CD4-positive, alpha-beta T cell treated with Interleukin-21 for 1 hour (primary cell): Measurements from ENCODE around the gene ABTB1.
"Not testable (repeated sequence)": the region's sequence is repeated elsewhere in the genome, so short reads cannot be mapped to it uniquely, and the experiment has no call there.

Experiments
- DNase-seq: peaks from one replicate; pipeline ENCODE4 v3.0.0-alpha.2; 2020

The ABTB1 gene

DNA sequence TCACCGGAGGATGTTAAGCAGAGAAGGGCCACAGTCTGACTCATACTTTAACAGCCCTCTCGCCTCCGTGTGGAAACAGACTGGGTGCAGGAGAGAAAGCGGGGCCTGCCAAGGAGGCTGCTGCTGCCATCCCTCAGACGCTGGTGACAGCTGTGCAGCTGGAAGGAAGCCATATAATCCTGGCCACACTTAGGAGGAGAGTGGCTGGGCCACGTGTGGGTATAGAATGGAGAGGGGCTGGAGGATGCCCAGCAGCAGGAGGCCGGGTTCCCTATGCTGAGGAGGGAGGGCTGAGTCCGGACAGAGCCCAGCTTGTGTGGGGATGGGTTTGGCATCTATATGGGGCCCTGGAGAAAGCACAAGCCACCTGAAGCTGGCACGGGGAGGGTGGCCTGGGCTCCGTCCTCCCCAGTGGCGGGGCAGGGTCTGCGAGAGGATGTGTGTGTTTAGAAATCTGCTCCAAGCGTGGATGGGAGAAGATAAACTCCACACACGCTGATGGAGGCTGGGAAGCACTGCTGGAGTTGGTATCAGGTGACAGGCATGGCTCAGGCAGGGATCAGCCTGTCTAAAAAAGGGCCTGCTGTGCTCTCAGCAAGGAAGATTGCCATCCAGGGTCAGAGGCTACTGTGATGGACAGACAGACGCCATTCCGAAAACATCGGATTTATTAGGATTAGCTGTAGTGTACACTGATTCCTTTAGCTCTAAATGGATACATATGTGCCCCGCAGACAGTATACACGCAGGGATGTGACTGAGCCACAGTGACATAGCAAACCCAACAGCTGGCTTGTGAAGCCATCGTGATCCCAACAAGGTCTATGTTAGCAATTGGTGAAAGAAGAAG is 15.9 kb downstream of the ABTB1 start:
- DNase-seq, result no peak

DNA sequence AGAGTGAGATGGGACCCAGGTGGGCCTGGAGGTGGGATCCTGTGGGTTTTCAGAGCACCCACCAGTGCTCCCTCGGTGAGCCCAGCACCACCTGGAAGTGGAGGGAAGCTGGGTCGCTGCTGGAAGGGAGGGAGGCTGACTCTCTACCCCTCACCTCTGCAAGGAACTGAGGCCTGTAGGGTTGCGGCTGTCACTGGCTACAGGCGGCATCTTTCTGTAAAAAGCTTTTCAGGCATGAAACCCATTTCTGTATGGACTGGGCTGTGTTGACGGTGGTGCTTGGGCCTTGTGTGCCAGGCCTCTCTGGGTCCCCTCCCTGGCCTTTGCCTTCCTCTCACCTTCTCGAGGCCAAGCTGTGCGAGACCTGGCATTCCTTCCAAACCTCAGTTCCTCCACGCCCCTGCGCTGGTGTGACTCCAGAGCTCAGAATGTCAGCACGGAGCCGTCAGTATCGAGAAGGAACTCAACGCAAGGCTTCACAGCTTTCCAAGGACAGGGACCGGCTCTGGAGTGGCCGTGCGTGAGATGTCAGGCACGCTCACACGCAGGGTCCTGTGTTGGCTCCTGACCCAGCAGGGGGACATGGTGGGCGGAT is 16.6 kb downstream of the ABTB1 start:
- no peak for DNase-seq

DNA sequence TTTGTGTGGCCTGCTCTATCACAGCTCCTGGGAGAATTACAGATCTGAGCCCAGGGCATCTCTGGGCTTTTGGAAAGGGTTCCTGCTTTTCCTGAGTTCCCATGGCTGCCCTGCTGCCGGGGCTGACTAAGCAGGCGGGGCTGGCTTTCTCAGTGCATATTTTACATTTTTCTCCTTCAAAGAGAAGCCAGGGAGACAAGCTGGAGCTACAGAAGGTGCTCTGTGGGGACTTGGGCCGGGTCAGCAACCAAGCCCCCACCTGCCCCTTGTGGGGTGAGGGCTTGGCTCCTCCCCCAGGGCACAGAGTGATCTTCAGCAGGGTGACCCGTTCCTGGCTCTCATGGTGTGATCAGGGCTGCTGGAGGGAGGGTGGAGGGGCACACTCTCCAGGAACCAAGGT is 17.4 kb downstream of the ABTB1 start:
- DNase-seq, result no peak

DNA sequence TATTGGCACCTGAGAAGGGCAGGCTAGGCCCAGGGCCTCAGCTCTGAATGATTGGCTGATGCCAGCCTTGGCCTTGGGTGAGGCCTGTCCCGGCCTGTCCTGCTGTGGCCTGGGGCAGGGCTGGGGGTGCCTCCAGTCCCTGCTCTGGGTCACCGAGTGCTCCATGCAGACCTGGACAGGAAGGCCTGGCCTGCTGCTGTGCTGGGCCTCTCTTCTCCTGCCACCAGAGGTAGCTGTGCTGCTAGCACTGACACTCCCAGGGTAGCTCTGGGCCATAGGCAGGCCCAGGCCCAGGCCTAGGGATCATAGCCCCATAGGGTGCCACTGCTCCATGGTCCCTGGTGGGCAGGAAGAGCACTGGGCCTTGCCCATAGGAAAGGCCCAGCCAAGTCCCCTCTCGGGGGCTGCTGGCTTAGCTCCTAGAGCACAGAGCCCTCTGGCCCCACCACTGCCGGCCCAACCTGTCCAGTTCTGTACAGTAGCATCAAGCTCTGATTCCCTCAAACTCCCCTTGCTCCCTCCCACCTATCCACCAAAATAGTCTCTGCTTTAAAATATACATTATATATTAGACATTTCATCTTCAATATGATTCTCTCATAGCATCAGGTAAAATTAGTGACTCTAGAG is 18.2 kb downstream of the ABTB1 start:
- no peak for DNase-seq

DNA sequence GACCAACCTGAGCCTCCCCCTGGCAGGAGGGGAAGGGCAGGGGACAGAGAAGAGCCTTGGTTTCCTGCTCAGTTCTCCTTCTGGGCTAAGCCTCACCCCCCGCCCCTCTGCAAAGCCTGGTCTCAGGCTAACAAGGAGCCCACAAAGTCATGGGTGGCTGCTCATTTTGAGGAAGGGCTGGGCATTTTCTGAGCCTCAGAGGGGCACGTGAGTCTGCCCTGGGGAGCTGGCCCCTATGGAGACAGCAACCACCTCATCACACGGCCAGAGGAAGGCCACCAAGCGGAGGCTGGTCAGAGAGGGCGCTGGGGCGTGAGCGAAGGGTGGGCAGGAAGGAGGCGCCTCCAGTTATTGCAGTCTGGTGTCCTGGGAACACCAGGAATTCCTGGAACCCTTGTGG is 18.7 kb downstream of the ABTB1 start:
- DNase-seq, result no peak

DNA sequence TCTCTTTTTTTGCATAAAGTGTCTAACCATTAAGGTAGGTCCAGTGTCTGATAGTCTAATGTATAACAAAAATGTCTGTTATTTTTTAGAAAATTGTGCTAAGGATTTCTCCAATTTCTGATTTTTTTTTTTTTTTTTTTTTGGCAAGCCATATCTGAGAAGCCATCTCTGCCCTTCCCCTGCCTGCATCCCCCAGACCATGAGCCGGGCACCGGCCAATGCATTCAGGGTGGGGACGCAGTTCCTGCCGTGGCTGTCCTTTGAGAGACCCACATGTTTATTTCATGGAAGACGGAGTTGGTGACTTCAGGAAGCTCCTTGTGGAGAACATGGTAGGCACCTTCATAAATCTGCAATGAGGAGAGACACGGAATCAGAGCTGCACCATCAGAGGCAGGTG is 19.2 kb downstream of the ABTB1 start:
- DNase-seq, result no peak

DNA sequence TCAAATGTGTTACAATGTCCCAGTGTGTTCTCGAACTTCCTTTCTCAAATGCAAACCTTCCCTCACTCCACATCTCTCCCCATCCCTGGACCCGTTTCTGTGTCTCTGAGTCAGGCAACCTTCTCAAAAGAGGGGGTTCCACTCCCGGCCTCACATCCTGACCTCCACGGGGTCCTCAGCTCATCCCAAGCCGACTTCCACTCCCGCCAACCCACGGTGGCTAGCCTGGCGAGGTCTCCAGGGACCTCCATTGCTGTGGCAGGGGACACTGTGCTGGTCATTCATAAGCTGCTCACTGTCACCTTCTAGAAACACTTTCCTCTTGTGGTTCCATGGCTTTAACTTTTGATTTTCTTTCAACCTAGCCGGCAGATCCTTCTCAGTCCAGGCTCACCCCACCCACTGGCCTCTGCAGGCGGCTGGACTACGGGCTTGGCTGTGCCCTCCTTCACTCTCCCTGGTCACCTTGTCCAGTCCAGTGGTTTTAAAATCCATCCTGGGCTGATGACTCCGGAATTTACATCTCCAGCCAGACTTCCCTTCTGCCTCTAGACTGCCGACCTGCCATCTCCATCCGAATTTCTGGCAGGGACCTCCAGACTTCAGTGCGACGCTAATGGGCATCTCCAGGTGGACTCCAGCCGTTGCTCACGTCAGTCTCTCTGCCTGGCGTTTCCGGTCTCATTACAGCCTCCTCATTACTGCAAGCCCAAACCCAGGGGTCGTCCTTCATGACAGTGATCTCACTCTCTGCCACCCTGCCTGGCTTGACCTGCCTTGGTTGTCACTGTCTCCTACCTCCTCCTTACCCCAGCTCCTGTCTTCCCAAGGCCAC is 20.0 kb downstream of the ABTB1 start:
- no peak for DNase-seq

DNA sequence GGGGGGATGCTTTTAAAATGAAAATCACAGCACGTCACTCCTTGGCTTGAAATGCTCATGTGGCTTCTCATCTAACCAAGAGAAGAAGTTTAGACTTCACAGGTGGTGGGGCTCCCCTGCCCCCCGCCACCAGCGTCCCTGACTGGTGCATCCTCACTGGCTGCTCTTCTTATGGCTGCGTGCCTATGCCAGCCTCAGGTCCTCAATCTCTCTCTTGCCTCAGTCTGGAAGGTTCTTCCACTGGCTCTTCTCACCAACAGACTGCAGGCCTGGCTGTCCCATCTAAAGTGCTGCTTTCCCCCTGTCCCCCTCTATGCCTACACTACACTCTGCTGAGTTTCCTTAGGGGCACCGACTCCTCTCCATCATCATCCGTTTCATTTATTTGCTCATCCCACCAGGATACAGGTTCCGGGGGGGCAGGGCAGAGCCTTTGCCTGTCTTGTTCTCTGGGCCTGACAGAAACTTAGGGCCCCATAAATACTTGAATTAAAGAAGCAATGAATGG is 20.6 kb downstream of the ABTB1 start:
- DNase-seq, result no peak

DNA sequence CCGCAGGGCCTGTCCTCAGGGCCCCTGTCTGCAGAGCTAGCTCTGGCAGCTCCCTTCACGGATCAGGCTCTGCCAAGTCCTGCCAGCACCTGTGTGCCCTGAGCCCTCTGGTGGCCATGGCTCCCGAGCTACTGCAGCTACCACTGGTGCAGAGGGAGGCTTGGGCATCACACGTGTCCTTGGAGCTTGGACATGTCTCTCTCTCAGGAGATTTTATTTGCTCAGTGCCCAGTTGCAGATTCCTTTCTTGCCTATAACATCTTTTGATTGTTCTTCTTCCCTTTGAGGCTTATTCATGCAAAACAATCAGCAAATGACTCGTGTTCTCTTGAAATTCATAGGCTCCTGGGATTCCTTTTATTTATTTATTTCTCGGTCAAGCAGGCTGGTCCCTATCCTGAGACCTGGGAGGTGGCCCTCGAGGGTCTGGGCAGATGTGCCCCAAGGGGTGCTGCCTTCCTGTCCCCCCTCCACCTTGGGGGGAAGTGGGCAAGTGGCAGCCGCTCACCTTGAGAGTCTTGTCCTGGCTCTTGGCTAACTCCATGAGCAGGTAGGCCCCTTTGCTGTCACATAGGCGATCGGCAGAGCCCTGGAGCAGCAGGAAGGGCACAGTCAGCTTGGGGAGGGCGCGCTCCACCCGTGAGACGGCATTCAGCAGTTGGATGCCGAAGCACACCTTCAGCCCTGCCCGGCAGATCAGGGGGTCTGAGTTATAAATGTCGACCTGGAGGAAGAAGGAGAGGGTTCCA is 21.9 kb downstream of the ABTB1 start:
- DNase-seq, result peak; percentile 59

DNA sequence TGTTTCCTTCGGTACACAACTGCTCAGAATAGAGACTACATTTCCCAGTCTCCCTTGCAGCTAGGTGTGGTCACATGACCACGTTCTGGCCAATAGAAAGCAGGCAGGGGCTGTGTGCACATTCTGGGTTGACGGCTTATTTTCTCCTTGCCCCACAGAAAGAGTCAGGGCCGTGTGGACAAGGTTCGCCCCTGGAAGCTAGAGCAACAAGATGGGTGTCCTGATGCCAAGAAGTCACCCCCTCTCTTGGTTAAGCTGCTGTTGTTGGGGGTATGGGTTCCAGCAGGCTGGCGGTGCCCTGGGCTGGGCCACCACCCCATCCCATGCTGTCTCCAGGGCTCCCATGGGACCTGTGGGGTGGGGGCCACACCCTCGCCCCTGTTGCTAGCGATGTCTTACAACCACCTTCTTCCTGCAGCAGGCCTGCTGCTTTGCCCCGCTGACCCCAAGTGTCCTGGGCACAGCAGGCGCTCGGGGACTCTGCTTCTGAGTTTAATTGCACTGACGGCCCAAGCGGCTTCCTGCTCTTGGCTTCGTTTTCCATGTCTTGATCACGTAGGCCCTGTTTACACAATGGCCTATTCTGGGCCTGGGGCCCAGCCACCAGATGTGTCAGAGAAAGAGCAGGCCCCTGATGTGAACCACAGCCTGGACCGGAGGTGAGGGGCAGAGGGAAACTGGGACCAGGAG is 24.9 kb downstream of the ABTB1 start:
- peak; percentile 71 for DNase-seq

DNA sequence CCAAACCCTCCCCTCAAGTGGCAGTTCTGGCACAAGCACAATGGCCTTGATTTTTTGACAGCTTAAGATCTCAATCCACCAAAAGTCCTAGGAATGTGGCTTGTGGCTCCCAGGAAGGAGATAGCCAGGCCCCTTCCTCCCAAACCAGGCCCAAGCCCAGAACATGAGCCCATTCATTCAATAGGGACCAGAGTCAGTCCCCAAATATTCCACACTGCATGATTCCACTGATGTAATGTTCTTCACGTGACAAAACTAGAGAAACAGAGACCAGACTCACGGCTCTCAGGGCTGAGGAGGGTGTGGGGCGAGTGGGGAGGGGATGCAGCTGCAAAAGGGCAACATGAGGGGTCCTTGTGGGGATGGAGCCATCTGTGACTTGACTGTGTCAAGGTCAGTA is 25.5 kb downstream of the ABTB1 start:
- DNase-seq, result no peak

DNA sequence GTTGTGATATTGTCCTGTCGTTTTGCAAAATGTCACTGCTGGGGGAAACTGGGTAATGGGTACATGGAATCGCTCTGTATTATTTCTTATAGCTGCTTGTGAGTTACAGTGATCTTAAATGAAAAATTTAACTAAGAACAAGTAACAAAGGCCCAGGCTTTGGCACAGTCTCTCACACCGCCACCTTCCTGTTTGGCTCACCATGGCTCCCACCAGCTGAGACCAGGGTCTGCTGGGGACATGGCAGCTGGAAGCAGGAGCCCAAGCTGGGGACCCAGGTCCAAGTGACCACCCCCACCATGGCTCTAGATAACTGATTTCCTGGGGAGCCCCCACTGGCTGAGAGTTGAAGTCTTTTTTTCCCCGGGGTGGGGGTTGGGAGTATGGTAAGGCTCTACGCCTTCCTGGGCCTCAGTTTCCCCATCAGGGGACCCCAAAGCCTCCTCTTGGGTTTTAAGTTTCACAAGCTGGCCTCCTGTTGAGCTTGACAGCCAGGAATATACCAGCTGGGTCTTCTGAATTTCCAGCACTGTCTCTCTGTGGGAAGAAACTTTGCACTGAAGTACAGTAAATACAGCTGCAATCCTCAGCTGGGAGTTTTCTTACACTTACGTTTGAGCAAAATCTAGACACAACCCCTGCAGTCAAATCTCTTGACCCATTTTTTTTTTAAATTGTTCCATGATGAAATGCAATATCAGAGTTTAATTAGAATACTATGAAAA is 26.1 kb downstream of the ABTB1 start:
- no peak for DNase-seq

DNA sequence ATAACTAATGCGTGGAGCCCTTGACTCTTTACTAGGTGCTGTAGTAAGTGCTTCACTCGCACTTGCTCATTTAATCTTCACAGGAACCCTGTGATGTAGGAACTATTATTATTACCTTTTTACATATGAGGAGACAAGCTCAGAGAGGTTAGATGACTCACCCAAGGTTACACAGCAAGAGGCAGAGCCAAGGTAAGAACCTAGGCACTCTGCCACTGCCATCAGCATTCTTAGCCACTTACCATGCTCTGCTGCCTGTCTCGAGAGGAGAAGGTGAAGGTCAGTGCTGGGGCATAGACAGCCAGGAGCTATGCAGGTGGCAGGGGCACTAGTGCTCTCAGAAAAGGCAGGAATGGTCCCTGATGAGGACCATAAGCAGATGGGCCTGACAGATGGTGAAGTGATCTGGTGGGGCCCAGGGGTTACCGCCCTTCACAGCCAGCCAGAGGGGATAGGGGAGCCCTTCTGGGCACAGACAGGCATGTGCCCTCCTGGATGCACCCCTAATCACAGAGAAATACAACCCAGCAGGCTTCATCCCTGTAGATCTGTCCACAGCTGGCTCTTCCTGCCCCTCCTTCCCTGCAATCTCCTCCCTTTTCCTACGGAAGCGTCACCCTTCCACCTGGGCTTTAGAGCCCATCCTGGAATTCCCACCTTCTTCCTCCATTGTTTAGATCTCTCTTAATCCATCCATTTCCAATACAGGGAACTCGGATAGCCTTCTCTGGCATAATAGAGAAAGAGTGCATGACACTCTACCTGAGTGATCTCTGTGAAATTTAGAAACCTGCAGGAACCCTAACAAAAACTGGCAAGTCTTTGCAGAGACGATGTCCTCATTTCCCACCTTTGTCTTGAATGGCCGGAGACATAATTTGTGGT is 26.9 kb downstream of the ABTB1 start:
- no peak for DNase-seq

DNA sequence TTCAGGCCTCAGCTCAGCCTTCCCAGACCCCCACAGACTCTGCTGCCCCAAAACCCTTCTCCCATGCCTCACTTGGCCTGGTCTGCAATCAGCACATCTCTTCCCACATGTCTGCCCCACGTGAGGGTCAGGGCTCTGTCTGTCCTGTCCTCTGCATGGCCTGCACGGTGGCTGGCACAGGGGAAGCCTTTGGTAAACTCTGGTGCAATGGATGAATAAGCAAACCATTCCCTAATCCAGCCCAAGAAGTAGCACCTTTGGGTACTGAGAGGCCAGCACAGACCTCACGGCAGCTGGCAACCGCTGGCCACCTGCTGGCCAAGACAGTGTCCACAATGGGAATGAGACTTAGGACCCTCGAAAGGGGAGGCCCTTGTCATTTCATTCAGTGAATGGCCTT is 27.7 kb downstream of the ABTB1 start:
- no peak for DNase-seq

DNA sequence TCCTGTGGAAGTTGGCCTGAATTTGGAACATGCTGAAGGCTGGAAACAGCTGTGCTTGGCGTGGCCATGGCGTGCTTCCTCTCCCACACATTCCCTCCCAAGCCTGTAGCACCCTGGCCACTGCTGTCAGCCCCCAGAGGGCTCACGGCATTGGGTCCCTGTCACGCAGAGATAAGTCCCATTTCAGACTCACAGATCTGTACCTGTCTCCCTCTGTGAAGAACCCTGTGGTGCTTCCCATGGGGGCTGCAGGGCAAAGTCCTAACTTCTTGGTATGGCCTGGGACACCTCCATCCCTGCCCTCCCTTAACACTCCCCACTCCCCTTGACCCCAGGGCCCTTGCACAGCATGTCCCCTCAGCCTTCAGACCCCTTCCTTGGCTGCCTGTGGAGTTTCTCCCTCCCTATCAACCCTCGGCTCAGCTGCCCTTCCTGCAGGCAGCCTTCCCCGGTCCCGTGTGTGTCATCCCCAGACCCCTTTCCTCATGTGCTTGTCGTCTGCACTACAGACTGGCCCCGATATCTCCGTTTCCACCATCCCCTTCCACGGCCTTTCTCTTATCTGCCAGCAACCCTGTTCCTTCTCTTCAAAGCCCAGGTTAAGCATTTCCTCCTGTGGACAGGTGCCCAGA is 28.6 kb downstream of the ABTB1 start:
- no peak for DNase-seq

DNA sequence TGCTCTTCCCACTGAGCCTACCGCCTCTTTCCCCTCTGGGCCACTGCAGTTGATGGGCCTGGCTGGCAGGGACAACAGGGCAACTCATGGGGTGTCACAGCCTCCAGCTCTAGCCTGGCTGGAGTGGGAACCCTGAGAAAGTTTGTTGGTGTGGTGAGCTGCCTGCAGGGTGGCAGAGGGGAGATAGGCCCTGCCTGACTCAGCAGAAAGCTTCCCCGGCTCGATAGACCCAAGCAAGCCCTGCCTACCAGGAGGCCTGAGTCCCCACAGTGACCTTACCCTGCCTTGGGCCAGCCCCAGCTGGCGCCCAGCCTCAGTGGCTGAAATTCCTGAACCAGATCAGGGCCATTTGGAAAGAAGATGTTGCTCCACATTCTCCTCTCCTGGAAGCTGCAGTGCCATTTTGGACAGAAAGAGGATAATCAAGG is 29.4 kb downstream of the ABTB1 start:
- DNase-seq, result no peak

DNA sequence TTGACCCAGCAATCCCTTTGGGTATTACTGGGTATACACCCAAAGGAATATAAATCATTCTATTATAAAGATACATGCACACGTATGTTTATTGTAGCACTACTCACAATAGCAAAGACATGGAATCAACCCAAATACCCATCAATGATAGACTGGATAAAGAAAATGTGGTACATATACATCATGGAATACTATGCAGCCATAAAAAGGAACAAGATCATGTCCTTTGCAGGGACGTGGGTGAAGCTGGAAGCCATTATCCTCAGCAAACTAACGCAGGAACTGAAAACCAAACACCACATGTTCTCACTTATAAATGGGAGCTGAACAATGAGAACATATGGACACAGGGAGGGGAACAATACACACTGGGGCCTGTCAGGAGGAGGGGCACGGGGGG is 32.1 kb downstream of the ABTB1 start:
- not testable (repeated sequence) for DNase-seq

DNA sequence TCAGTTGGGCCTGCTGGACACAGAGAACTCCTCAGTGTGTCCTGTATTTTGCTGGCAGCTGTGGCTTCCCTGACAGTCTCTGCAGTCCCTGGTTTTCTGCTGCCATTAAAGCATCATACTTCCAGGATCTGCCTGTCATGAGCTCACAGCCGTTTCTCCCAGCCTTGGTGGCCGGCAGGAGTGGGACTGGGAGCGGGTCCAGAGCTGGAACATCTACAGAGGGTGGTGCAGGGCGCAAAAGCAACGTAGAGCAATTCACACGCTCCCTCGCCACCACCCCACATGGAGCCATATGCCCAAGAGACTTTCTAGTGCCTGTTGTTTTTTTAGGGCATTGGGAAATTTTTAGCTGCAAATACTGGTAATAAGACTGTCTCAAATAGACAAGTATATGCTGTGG is 33.6 kb downstream of the ABTB1 start:
- DNase-seq, result no peak

DNA sequence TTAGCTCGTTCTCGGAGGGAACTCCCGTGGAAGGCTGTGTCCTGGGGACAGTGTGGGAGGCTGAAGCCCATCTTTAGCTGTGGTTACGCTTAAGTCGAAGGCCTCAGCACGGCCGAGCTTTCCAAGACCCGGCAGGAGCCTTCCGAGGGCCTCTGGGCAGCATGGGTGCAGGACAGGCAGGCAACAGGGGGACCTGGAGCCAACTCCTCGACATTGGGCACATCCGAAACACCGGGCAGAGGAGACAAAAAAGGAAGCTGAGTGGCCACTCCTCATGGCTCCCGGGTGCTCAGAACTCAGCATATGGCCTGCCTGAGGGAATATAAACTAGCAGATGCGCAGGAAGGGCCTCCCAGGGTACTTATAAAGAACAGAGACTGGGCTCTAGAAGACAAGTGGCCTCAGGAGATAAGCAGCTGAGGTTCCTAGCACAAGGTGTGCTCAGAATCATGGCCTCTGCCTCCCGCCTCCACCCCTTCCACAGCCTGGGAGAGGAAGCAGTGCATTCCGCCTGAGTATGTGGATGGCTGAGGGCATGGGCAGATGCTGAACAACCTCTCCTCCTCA is 34.1 kb downstream of the ABTB1 start:
- no peak for DNase-seq
